CD14-positive monocyte (primary cell): ENCODE results near the gene MARCHF9. TPM values are rescaled to one million over a fixed set of nuclear protein-coding genes. Genes with fewer than 3 reads are reported as not detected.

Source experiments
- DNase-seq, 3 donors: peaks; one replicate each; pipeline ENCODE4 v3.0.0-alpha.2; 2011 to 2022
- H2AFZ ChIP-seq: 2 replicates; pipeline ENCODE4 v1.6.0; 2012; ENCODE audit warnings: mild to moderate bottlenecking, low read depth, low read length, inconsistent platforms; ENCODE audit not compliant: insufficient read depth, poor library complexity, severe bottlenecking
- H3K27ac ChIP-seq, 2 donors: 1 replicate in 1 of 2; 2 replicates in 1 of 2; pipeline ENCODE4 v1.5.1; 2012 to 2013; ENCODE audit warnings: low read length in 2 of 2, control low read depth in 1 of 2, inconsistent platforms in 1 of 2, low read depth in 1 of 2, mild to moderate bottlenecking in 1 of 2
- H3K27me3 ChIP-seq, 2 donors: one replicate each; pipeline versions ENCODE4 v1.6.0 to v1.6.1; 2011 to 2013; ENCODE audit warnings: low read length in 2 of 2; ENCODE audit not compliant: control insufficient read depth in 2 of 2, insufficient read depth in 2 of 2
- H3K36me3 ChIP-seq, 2 donors: replicated peaks in 1 of 2; 1 replicate in 1 of 2; 2 replicates in 1 of 2; pipeline versions ENCODE4 v1.5.1 to v1.6.1; 2012 to 2013; ENCODE audit warnings: low read length in 2 of 2, control low read depth in 1 of 2, inconsistent platforms in 1 of 2, mild to moderate bottlenecking in 1 of 2; ENCODE audit not compliant: insufficient read depth in 2 of 2, control insufficient read depth in 1 of 2
- H3K4me1 ChIP-seq, 2 donors: 1 replicate in 1 of 2; 2 replicates in 1 of 2; pipeline versions ENCODE4 v1.5.1 to v1.6.1; 2012 to 2013; ENCODE audit warnings: low read length in 2 of 2, control low read depth in 1 of 2, inconsistent platforms in 1 of 2, mild to moderate bottlenecking in 1 of 2, moderate library complexity in 1 of 2; ENCODE audit not compliant: insufficient read depth in 2 of 2, control insufficient read depth in 1 of 2
- H3K4me2 ChIP-seq: replicated peaks from 2 replicates; pipeline ENCODE3; 2012; ENCODE audit warnings: low read length, moderate library complexity, mild to moderate bottlenecking; ENCODE audit not compliant: poor library complexity, severe bottlenecking; ENCODE audit errors: extremely low read depth
- H3K4me3 ChIP-seq, 3 experiments: fragments of 200-600 bp in 1 of 3; sonication (generic) in 1 of 3; replicated peaks in 1 of 3; 1 replicate in 2 of 3; 2 replicates in 1 of 3; pipeline ENCODE4 v1.5.1; 2011 to 2013; ENCODE audit warnings: low read length in 3 of 3, mild to moderate bottlenecking in 3 of 3, control low read depth in 2 of 3, low read depth in 2 of 3, inconsistent platforms in 1 of 3, moderate library complexity in 1 of 3
- H3K79me2 ChIP-seq: 2 replicates; pipeline ENCODE4 v1.6.0; 2012; ENCODE audit warnings: mild to moderate bottlenecking, control low read depth, inconsistent platforms, low read length, moderate library complexity; ENCODE audit not compliant: insufficient read depth
- H3K9ac ChIP-seq: 2 replicates; pipeline ENCODE4 v1.6.0; 2017; ENCODE audit warnings: low read length, mild to moderate bottlenecking; ENCODE audit not compliant: insufficient read depth, poor library complexity, severe bottlenecking
- H3K9me3 ChIP-seq, 2 donors: replicated peaks in 1 of 2; 1 replicate in 1 of 2; 2 replicates in 1 of 2; pipeline versions ENCODE4 v1.5.1 to v1.6.1; 2012 to 2013; ENCODE audit warnings: low read length in 2 of 2, control low read depth in 1 of 2; ENCODE audit not compliant: control insufficient read depth in 1 of 2, insufficient read depth in 1 of 2
- H4K20me1 ChIP-seq: 2 replicates; pipeline ENCODE4 v1.6.0; 2012; ENCODE audit warnings: mild to moderate bottlenecking, low read length, control low read depth, moderate library complexity; ENCODE audit not compliant: insufficient read depth
- H3K27ac Mint-ChIP-seq, 7 donors: one replicate each; pipeline ENCODE4 v1.8.0; 2020; ENCODE audit warnings: mild to moderate bottlenecking in 7 of 7, mixed read lengths in 7 of 7, moderate library complexity in 6 of 7, inconsistent platforms in 2 of 7
- H3K27me3 Mint-ChIP-seq, 3 donors: one replicate each; pipeline ENCODE4 v1.8.0; 2021 to 2022; ENCODE audit warnings: low read depth in 3 of 3, mild to moderate bottlenecking in 3 of 3, mixed read lengths in 3 of 3, moderate library complexity in 3 of 3, inconsistent platforms in 1 of 3
- H3K36me3 Mint-ChIP-seq, 2 donors: one replicate each; pipeline ENCODE4 v1.8.0; 2020; ENCODE audit warnings: mixed read lengths in 2 of 2, inconsistent platforms in 1 of 2, mild to moderate bottlenecking in 1 of 2
- H3K4me1 Mint-ChIP-seq: one replicate; pipeline ENCODE4 v1.8.0; 2020; ENCODE audit warnings: mild to moderate bottlenecking, mixed read lengths
- H3K4me3 Mint-ChIP-seq, 2 donors: one replicate each; pipeline ENCODE4 v1.8.0; 2020; ENCODE audit warnings: mild to moderate bottlenecking in 2 of 2, mixed read lengths in 2 of 2, moderate library complexity in 1 of 2
- H3K9me3 Mint-ChIP-seq, 7 donors: one replicate each; pipeline ENCODE4 v1.8.0; 2020 to 2022; ENCODE audit warnings: mixed read lengths in 7 of 7, mild to moderate bottlenecking in 6 of 7, moderate library complexity in 6 of 7, inconsistent platforms in 2 of 7
- CTCF ChIP-seq: fragments of 200-600 bp; IDR thresholded peaks from one replicate; pipeline ENCODE4 v1.8.0; 2022; ENCODE audit warnings: antibody characterized with exemption, mild to moderate bottlenecking
- WGBS: methylation state at CpG from one replicate; pipeline ENCODE4 v1.1.5; 2013; ENCODE audit warnings: missing lambda C conversion rate; ENCODE audit not compliant: insufficient coverage; 5-methylcytosine and 5-hydroxymethylcytosine counted together
- intact Hi-C, 2 donors: fragments of 100-400 bp; cut with micrococcal nuclease; formaldehyde crosslinking; loops; one replicate each; pipeline versions ENCODE4 v1.15.0 to v1.15.1; 2023
- polyA plus RNA-seq, 3 donors: library from polyadenylated mRNA; depleted of rRNA in 1 of 3; unstranded in 2 of 3; stranded (reverse) in 1 of 3; fragments of 300-500 nt in 2 of 3; fragments of >200 nt in 1 of 3; fragmentation: Illumina TruSeq in 2 of 3; gene quantifications; 1 replicate in 2 of 3; 2 replicates in 1 of 3; pipeline ENCODE4 v1.2.3, GENCODE V29; 2012 to 2021

Gene MARCHF9
- polyA plus RNA-seq, 3 donors = 0.14 to 9.5 (median 0.23) TPM

- H2AFZ ChIP-seq = peak within 1 kb of the TSS; percentile 79
- Mint-ChIP-seq H3K36me3 (peaks cover 17 to 33% of the 10 kb centered on the region in 2 donors), H3K4me3 (peak within 1 kb of the TSS; percentile 89 to 93), H3K27ac (peak within 1 kb of the TSS; percentile 92 to 98 (median 96)), H3K4me1 (peaks cover 44% of the 10 kb centered on the region), H3K27me3 (peaks cover 0 to 1% (median 0%) of the 10 kb centered on the region in 3 donors), H3K9me3 (no peaks in the 10 kb centered on the region)
- H4K20me1 ChIP-seq = no peaks in the 10 kb centered on the region
- H3K9me3 ChIP-seq = no peaks in the 10 kb centered on the region
- peak within 1 kb of the TSS; percentile 83 for H3K9ac ChIP-seq
- H3K36me3 ChIP-seq = peaks cover 14 to 33% of the 10 kb centered on the region in 2 donors
- 0% methylated on average over 21 of the region's 29 CpGs for WGBS
- peak within 1 kb of the TSS; percentile 86 for H3K4me2 ChIP-seq
- peak; percentile 96 to 97 (median 97) for DNase-seq
- H3K79me2 ChIP-seq = peaks cover 15% of the 10 kb centered on the region
- peaks cover 40 to 45% of the 10 kb centered on the region in 2 donors for H3K4me1 ChIP-seq
- no peaks in the 10 kb centered on the region for H3K27me3 ChIP-seq
- H3K4me3 ChIP-seq = peak within 1 kb of the TSS; percentile 69 to 84 (median 81)
- peak within 1 kb of the TSS; percentile 78 to 89 for H3K27ac ChIP-seq
- no peak for TF ChIP-seq CTCF
- intact Hi-C loops = loop anchor here in 1 of 2 donors (5.0 to 10.0 kb wide), 2 partner anchors 53 to 190 kb away; partner anchors contain the start of gene OS9
These were observed 10.0 kb upstream of the MARCHF9 start, which contains the start of gene TSPAN31 for GRCh38 chr12:57744777-57745484. Gene TSPAN31 (plus strand): TSS chr12:57745039. CDS start chr12:57745155, 116 bp downstream.

- H3K4me2 ChIP-seq = peak overlapping the region; percentile 86
- H3K4me3 ChIP-seq = peak overlapping the region; percentile 69 to 84 (median 81)
- H3K4me1 Mint-ChIP-seq = peaks cover 40% of the 10 kb centered on the region
- peak overlapping the region; percentile 78 to 89 for H3K27ac ChIP-seq
- H3K4me1 ChIP-seq = peaks cover 36 to 39% of the 10 kb centered on the region in 2 donors
- peak overlapping the region; percentile 83 for H3K9ac ChIP-seq
- H3K9me3 Mint-ChIP-seq = no peaks in the 10 kb centered on the region
- no peak for DNase-seq
- H3K36me3 Mint-ChIP-seq = peaks cover 21 to 37% of the 10 kb centered on the region in 2 donors
- peak overlapping the region; percentile 79 for H2AFZ ChIP-seq
- H4K20me1 ChIP-seq = no peaks in the 10 kb centered on the region
- peak overlapping the region; percentile 89 to 93 for H3K4me3 Mint-ChIP-seq
- H3K27me3 ChIP-seq = no peaks in the 10 kb centered on the region
- H3K79me2 ChIP-seq = peaks cover 15% of the 10 kb centered on the region
- H3K9me3 ChIP-seq = no peaks in the 10 kb centered on the region
- H3K36me3 ChIP-seq = peaks cover 14 to 36% of the 10 kb centered on the region in 2 donors
- H3K27me3 Mint-ChIP-seq = peaks cover 0 to 1% (median 0%) of the 10 kb centered on the region in 3 donors
- no peak for TF ChIP-seq CTCF
- peak overlapping the region; percentile 92 to 98 (median 96) for H3K27ac Mint-ChIP-seq
- 71% methylated on average over 2 of the region's 8 CpGs for WGBS
- intact Hi-C loops = loop anchor here in 1 of 2 donors (10.0 kb wide), 1 partner anchor 189 kb away; no protein-coding TSS in a partner anchor
These were observed 9.4 kb upstream of the MARCHF9 start for GRCh38 chr12:57745485-57745881.
